ENCODE measurements around the gene KCNJ6. TPM values are rescaled to one million over a fixed set of nuclear protein-coding genes. Genes with fewer than 3 reads are reported as not detected.

The KCNJ6 gene
- total RNA-seq, 4 donors from 2014 or later: 0.62 TPM; not detected in 3

DNA sequence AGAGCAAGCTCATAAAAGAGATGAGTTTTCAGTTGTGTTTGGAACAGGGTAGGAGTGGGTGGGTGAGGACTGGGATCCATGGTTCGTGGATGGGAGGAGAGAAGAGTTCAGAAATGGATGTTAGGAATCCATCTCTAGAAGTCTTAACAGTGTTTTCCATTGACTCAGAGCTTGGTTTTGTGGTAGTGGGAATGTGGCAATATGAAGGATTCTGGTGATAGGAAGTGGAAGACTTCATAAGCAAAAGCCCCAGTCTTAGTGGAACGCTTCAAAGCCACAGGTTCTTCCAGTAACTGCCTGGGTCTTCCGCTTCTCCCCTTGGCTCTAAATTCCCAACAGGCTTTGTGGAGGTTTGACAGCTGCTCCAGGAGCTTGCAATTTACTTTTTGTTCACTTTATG is 167.9 kb downstream of the KCNJ6 start:
- intact Hi-C loops (cut with DNase I; ENCODE audit: low total_unique reads): no loop called here
- H3K36me3 ChIP-seq: no peaks in the 10 kb centered on the region
- no peak overlapping the region for H3K27ac ChIP-seq
- H3K4me3 ChIP-seq: no peak overlapping the region
- H3K4me1 ChIP-seq: no peaks in the 10 kb centered on the region
- H3K9me3 ChIP-seq: no peaks in the 10 kb centered on the region
- no peaks in the 10 kb centered on the region for H3K27me3 ChIP-seq
- TF ChIP-seq POLR2A (IDR thresholded peaks at IDR 0.05): no peak
- TF ChIP-seq, protein P1, sequence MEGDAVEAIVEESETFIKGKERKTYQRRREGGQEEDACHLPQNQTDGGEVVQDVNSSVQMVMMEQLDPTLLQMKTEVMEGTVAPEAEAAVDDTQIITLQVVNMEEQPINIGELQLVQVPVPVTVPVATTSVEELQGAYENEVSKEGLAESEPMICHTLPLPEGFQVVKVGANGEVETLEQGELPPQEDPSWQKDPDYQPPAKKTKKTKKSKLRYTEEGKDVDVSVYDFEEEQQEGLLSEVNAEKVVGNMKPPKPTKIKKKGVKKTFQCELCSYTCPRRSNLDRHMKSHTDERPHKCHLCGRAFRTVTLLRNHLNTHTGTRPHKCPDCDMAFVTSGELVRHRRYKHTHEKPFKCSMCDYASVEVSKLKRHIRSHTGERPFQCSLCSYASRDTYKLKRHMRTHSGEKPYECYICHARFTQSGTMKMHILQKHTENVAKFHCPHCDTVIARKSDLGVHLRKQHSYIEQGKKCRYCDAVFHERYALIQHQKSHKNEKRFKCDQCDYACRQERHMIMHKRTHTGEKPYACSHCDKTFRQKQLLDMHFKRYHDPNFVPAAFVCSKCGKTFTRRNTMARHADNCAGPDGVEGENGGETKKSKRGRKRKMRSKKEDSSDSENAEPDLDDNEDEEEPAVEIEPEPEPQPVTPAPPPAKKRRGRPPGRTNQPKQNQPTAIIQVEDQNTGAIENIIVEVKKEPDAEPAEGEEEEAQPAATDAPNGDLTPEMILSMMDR (IDR thresholded peaks at IDR 0.05): no peak
- DNase-seq: no peak

DNA sequence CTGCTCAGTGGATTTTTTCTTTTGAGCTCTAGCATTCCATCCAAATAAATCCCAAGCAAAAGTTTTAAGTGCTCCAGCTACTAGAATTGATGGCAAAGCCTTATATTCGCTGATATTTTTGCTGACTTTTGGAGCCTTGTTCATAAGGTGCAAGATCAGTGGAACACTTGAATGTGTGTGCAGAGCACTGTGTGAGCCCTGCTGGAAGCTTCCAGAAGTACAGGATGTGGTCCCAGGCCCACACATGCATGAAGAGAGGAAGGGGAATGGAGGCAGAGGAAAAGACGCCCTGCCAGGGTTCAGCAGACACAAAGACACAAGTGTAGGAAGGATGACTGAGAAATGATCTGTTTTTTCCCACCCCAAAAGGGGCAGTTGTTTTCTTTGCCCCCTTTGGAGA is 169.4 kb downstream of the KCNJ6 start:
- H3K4me3 ChIP-seq: no peak overlapping the region
- no peak for DNase-seq
- no peaks in the 10 kb centered on the region for H3K4me1 ChIP-seq
- H3K27ac ChIP-seq: no peak overlapping the region
- H3K9me3 ChIP-seq: no peaks in the 10 kb centered on the region
- no peaks in the 10 kb centered on the region for H3K36me3 ChIP-seq
- TF ChIP-seq, protein P1 (IDR thresholded peaks at IDR 0.05): no peak
- TF ChIP-seq POLR2A (IDR thresholded peaks at IDR 0.05): no peak
- intact Hi-C loops (cut with DNase I; ENCODE audit: low total_unique reads): no loop called here
- H3K27me3 ChIP-seq: no peaks in the 10 kb centered on the region

DNA sequence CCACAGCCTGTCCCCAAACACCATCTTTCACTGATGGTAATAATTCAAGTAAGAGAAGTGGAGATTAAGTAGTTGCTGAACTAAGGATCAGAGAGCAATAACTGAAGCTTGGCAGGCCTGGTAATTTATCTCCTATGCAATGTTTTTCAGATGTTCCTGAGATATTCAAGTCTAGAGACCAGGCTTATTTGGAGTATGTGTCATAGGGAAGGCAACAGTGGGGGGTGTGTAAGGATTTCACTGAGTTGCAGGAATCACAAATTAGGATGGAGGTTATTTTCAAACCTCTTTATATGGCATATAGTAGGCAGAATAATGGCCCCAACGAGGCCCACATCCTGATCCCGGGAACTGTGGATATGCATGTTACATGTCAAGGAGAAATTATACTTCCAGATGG is 171.7 kb downstream of the KCNJ6 start:
- no peak for DNase-seq
- H3K27ac ChIP-seq: no peak overlapping the region
- no peaks in the 10 kb centered on the region for H3K36me3 ChIP-seq
- no peaks in the 10 kb centered on the region for H3K4me1 ChIP-seq
- H3K27me3 ChIP-seq: no peaks in the 10 kb centered on the region
- no peaks in the 10 kb centered on the region for H3K9me3 ChIP-seq
- intact Hi-C loops (cut with DNase I; ENCODE audit: low total_unique reads): no loop called here
- no peak overlapping the region for H3K4me3 ChIP-seq
- TF ChIP-seq, protein P1 (IDR thresholded peaks at IDR 0.05): no peak
- TF ChIP-seq POLR2A (IDR thresholded peaks at IDR 0.05): no peak

DNA sequence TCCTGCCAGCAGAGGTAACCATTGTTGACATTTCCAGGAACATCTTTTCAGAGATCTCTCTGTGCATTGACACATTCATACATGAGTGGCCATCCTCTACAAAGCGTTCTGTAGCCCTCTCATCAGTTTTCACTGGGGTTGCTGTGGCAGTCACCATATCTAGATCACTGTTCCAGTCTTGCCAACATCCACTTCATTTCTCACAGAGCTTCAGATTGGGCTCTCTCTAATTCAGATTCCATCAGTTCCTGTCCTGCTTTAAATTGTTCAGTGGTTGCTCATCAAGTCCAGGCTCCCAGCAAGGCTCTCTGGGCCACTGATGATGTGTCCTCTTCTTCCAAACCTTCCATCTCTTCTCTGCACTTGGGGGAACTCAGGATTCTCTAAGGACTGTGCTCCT is 173.7 kb downstream of the KCNJ6 start:
- Histone ChIP-seq H3K4me1 (no peaks in the 10 kb centered on the region), H3K36me3 (no peaks in the 10 kb centered on the region), H3K27ac (no peak overlapping the region), H3K9me3 (no peaks in the 10 kb centered on the region), H3K4me3 (no peak overlapping the region), H3K27me3 (no peaks in the 10 kb centered on the region)
- TF ChIP-seq, protein P1 (IDR thresholded peaks at IDR 0.05): no peak
- TF ChIP-seq POLR2A (IDR thresholded peaks at IDR 0.05): no peak
- DNase-seq: no peak
- intact Hi-C loops (cut with DNase I; ENCODE audit: low total_unique reads): no loop called here

DNA sequence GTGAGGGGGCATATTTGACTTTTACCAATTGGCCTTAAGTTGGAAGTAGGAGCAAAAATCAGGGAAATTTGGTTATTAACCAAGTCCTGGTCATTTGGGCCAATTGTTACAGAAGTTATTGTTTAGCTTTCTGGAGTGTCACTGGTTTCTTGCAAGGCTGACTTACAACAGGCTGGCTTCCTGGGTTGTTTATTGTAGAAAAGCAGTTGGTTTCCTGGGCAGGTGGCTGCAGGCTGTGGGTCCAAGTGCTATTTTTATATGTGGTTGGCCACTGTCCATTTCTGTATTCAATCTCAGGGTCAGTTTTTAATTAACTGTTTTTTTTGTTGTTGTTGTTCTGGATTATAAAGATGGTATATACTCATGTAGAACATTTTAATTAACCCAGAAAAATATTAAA is 174.1 kb downstream of the KCNJ6 start:
- DNase-seq: no peak
- TF ChIP-seq, protein P1 (IDR thresholded peaks at IDR 0.05): no peak
- TF ChIP-seq POLR2A (IDR thresholded peaks at IDR 0.05): no peak
- intact Hi-C loops (cut with DNase I; ENCODE audit: low total_unique reads): no loop called here

More for the DNA sequence above, 174.1 kb downstream of the KCNJ6 start:
- H3K36me3 ChIP-seq: no peaks in the 10 kb centered on the region
- no peak overlapping the region for H3K27ac ChIP-seq
- H3K4me1 ChIP-seq: no peaks in the 10 kb centered on the region
- H3K9me3 ChIP-seq: no peaks in the 10 kb centered on the region
- H3K27me3 ChIP-seq: no peaks in the 10 kb centered on the region
- no peak overlapping the region for H3K4me3 ChIP-seq

All from uterus (tissue), 4 donors.